ENCODE measurements around the gene CENPX.
A peak's percentile ranks its signal among the peaks of the same experiment; 100 is the strongest.
"Not testable (repeated sequence)": the region's sequence is repeated elsewhere in the genome, so short reads cannot be mapped to it uniquely, and the experiment has no call there.

The CENPX gene

DNA sequence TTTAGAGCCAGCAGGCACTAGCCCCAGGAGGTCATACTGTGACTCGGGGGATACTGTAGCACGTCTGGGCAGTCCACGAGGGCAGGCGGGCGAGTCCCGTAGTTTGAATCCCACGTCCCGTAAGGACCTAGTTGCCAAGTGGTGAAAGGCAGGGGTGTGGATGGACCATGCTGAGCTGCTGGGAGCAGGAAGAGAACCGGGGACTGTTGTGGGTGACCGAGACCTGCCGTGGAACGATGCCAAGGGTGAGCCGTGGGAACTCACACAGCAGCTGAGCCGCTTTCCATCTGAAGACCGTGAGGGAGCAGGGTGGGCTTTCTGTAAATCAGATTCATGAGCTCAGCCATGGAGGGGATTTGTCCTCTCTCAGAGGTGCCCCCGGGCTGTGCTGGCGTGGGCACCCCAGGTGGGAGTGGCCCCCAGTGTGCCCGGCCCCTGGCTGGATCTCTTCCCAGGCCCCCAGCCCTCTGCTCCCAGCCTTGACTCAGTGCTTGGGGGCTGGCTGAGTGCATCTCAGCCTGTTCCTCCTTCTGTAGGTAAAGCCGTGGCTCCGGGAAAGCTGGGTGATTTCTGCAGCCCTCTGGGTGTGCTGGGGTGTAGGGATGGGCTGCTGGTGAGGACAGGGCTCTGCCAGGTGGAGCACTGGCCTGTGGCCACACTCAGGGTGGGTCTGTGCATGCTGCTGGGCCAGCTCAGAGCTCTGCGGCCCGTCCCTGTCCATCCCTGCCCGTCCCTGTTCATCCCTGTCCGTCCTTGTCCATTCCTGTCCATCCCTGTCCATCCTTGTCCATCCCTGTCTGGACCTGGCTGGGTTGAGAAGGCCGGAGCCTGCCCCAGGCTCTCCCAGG lies 31.6 kb downstream of the CENPX start:
- TF ChIP-seq, protein P1, sequence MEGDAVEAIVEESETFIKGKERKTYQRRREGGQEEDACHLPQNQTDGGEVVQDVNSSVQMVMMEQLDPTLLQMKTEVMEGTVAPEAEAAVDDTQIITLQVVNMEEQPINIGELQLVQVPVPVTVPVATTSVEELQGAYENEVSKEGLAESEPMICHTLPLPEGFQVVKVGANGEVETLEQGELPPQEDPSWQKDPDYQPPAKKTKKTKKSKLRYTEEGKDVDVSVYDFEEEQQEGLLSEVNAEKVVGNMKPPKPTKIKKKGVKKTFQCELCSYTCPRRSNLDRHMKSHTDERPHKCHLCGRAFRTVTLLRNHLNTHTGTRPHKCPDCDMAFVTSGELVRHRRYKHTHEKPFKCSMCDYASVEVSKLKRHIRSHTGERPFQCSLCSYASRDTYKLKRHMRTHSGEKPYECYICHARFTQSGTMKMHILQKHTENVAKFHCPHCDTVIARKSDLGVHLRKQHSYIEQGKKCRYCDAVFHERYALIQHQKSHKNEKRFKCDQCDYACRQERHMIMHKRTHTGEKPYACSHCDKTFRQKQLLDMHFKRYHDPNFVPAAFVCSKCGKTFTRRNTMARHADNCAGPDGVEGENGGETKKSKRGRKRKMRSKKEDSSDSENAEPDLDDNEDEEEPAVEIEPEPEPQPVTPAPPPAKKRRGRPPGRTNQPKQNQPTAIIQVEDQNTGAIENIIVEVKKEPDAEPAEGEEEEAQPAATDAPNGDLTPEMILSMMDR (conservative IDR thresholded peaks at IDR 0.05): no peak
- H3K27ac ChIP-seq: peak overlapping the region; percentile 77

DNA sequence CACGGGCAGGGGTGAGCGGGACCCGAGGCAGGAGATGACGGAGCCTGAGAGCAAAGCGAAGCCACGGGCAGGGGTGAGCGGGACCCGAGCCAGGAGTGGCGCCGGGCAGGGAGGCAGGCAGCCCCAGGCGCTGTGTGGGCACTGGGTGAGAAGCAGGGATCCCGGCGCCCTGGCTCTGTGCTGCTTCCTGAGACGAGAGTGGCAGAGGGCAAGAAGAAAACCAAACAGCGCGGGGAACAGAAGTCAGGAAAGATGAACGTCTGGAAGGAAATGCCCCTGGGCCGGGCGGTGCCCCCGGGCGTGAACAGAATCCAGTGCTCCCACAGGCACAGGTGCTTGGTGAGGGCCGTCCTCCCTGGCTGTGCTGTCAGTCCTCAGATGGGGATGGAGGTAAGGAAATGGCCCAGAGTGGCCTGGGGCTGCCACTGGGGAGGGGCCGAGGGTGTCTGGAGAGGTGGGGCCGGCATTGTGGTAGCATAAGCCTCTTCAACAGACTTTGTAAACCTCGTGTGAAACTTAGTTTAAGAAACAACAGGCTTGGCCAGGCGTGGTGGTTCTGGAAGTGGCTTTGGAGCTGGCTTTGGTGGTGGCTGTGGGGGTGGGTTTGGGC lies 35.4 kb downstream of the CENPX start:
- no peak overlapping the region for H3K27ac ChIP-seq
- TF ChIP-seq, protein P1 (conservative IDR thresholded peaks at IDR 0.05): no peak

DNA sequence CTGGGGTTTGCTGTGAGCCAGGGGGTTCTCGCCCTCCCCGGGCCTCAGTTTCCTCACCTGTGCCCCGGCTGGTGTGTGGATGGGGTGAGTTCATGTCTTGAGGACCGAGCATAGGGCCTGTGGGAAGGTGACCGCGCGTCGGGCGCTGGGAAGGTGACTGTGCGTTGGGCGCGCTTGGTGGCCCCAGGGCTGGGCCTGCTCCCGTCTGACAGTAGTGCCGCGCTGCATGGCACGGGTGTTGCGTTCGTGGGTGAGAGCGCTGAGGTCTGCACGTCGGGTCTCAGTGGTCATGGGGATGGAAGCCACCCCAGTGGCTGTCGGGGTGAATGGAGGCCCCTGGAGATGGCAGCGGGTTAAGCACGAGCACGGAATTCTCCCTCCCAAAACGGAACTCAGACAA lies 36.1 kb downstream of the CENPX start:
- TF ChIP-seq, protein P1 (conservative IDR thresholded peaks at IDR 0.05): no peak
- no peak overlapping the region for H3K27ac ChIP-seq

DNA sequence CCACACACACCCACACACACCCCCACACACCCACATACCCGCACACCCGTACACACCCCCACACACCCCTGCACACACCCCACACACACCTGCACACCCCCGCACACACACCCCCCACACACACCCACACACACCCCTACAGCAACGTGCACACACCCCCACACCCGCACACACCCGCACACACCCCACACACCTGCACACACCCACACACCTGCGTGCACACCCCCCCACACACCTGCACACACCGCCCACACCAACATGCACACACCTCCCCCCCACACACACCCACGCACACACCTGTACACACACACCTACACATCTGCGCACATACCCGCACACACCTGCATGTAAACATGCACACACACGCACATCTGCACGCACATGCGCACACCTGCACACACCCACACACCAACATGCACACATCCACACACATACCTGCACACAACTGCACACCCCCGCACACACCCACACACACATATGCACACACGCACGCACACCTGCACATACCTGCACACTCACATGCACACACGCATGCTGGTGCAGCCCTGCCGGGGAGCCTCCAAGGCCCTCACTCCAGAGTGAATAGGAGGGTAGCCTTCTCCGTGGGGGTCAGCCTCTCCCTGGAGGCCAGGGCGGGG lies 37.8 kb downstream of the CENPX start:
- TF ChIP-seq, protein P1 (conservative IDR thresholded peaks at IDR 0.05): no peak
- H3K27ac ChIP-seq: no peak overlapping the region

DNA sequence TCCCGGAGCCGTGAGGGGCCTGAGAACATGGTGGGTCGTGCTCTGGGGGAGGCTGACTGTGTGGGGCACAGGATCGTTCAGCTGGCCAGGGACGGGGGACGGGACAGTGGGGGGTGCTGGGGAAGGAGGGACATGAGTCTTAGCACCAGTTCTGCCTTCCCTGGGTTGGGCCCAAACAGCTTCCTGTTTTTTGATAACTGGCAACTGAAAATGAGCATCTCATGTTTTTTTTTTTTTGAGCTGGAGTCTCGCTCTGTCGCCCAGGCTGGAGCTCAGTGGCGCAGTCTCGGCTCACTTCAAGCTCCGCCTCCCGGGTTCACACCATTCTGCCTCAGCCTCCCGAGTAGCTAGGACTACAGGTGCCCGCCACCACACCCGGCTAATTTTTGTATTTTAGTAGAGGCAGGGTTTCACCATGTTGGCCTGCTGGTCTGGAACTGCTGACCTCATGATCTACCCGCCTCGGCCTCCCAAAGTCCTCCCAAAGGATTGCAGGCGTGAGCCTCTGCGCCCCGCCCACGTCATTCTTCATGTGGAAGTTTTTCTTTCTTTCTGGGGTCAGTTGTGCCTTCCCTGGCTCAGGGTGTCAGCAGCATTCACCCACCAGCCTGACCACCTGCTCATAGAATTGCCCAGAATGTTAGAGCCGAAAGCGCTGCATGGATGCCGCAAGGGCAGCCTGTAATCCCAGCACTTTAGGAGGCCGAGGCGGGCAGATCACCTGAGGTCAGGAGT lies 38.9 kb downstream of the CENPX start:
- no peak overlapping the region for H3K27ac ChIP-seq
- TF ChIP-seq, protein P1 (conservative IDR thresholded peaks at IDR 0.05): no peak

DNA sequence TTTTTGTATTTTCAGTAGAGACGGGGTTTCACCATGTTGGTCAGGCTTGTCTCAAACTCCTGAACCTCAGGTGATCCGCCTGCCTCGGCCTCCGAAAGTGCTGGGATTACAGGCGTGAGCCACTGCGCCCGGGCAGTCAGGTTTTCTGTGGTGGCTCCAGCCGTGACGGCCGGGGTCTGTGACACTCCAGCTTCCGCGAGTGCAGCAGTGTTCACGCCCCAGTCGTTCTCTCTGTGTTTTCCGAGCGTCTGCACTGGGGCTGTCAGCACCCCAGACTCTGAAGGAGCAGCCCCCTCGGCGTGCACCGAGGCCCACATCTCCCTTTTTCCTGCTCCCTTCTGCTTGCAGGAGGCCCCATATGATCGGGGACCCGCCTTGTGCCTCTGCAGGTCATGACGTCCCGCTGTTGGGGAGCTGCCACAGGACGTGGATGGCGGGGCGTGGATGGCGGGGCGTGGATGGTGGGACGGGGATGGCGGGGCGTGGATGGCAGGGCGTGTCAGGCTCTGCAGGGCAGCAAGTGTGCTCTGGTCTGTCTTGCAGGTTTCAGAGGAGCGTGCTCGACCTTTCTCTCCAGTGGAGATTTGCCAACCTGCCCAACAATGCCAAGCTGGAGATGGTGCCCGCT lies 39.6 kb downstream of the CENPX start:
- TF ChIP-seq, protein P1 (conservative IDR thresholded peaks at IDR 0.05): no peak
- H3K27ac ChIP-seq: no peak overlapping the region

DNA sequence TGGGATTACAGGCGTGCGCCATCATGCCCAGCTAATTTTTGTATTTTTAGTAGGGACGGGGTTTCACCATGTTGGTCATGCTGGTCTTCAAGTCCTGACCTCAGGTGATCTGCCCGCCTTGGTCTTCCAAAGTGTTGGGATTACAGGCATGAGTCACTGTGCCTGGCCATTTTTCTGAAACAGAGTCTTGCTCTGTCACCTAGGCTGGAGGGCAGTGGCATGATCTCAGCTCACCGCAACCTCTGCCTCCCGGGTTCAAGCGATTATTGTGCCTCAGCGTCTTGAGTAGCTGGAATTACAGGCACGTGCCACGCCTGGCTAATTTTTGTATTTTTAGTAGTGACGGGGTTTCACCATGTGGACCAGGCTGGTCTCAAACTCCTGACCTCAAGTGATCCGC lies 41.2 kb downstream of the CENPX start:
- H3K27ac ChIP-seq: not testable (repeated sequence)

Measured in VCaP (cell line).